SK-N-MC (cell line): ENCODE results near the gene SCCPDH.

ENCODE experiments used
- EZH2 ChIP-seq: fragments of 200-600 bp; sonication (generic); IDR thresholded peaks from one replicate; pipeline ENCODE4 v1.6.1; 2017; ENCODE audit warnings: antibody characterized with exemption
- FOXP2 ChIP-seq: optimal IDR thresholded peaks from 2 replicates; pipeline ENCODE3; 2011; ENCODE audit warnings: mild to moderate bottlenecking, moderate library complexity; ENCODE audit not compliant: insufficient read depth; ENCODE audit errors: extremely low read length, control extremely low read depth
- POLR2AphosphoS5 ChIP-seq: IDR thresholded peaks from 2 replicates; pipeline ENCODE4 v1.6.1; 2012; ENCODE audit warnings: mild to moderate bottlenecking, low read depth, low read length, borderline replicate concordance

DNA sequence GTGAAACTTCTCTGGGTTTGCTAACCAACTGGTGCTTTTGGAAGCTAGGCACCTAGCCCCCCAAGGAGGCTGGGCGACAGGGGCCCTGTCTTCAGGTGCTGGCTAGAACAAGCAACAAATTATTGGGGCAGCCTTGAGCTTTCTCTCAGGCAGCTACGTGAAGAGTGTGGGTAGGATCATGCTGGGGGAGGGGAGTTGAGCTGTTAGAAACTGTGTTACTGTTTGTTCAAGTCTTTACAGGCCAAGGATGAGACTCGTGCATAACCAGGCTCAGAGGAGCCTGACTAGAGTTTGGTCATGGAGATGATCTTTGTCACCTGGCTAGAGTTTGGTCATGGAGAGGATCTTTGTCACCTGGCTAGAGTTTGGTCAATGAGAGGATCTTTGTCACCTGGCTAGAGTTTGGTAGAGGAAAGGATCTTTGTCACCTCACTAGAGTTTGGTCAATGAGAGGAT is 12.6 kb upstream of the SCCPDH start:
- no peak for TF ChIP-seq POLR2AphosphoS5
- TF ChIP-seq EZH2 = no peak
- no peak for TF ChIP-seq FOXP2
